Brain microvascular endothelial cell (primary cell): ENCODE results near the gene KCNK7.

ENCODE experiments used
- DNase-seq: peaks from one replicate; pipeline ENCODE4 v3.0.0-alpha.2; 2020
- H3K27ac ChIP-seq: fragments of 250-450 bp; sonication (Bioruptor Pico); 2 replicates; pipeline ENCODE4 v1.5.1; 2020; ENCODE audit warnings: mild to moderate bottlenecking, moderate library complexity
- H3K27me3 ChIP-seq: fragments of 250-450 bp; sonication (Bioruptor Pico); replicated peaks from 2 replicates; pipeline ENCODE4 v1.5.1; 2020; ENCODE audit warnings: mild to moderate bottlenecking
- H3K36me3 ChIP-seq: fragments of 250-450 bp; sonication (Bioruptor Pico); replicated peaks from 2 replicates; pipeline ENCODE4 v1.5.1; 2020; ENCODE audit warnings: mild to moderate bottlenecking
- H3K4me3 ChIP-seq: 2 replicates; pipeline ENCODE4 v1.5.1; 2011; ENCODE audit warnings: low read depth, mild to moderate bottlenecking, control low read depth, low read length, moderate library complexity
- CTCF ChIP-seq: IDR thresholded peaks from 2 replicates; pipeline ENCODE4 v1.5.1; 2011; ENCODE audit warnings: low read depth, mild to moderate bottlenecking, moderate library complexity, low read length, control low read depth, inconsistent platforms; ENCODE audit errors: missing control alignments
- in situ Hi-C: cut with HindIII; loops from 2 replicates; pipeline ENCODE4 v1.10.0; 2017; ENCODE audit warnings: low sequenced_read_pairs, low pct_ligation_motif_present

KCNK7 gene

DNA sequence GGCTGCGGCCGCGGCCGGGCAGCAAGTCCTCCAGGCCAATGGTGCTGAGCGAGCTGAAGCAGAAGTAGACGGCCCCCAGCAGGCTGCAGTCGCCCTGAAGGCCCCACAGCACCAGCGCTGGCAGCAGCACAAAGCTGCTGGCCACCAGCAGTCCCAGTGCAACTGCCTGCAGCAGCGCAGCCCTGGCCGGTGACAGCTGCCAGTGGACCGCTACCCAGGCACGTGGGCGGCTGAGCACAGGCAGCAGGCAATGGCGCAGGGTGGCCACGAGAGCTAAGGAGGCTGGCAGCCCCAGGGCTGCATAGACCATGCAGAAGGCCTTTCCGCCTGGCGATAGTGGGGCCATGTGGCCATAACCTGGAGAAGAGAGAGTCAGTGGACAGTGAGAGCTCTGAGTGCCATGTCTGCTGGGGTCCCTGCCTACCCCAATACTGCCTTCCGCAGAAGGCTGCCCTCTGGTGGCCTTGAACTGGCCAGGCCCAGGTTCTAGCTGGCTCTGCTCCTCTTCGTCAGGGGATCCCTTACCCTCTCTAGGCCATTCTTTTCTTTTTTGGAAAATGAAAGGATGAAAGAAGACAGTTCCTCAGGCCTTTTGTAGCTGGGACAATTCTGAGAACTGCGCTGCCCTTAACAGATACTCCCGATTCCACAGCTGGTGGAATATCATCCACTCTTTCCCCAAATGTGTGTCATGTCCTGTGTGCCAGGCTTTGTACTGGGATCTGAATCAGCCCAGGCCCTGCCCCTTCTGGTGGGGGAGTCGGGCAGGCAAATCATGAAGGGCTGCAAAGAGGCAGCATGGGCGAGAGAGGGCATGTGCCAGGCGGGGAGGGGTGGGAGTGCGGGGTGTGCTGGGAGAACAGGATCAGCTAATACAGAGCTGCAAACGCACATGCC, 1.8 kb downstream of the KCNK7 start:
- no peak for DNase-seq
- no peaks in the 10 kb centered on the region for H3K27me3 ChIP-seq
- in situ Hi-C loops, result no loop called here
- no peak overlapping the region for H3K27ac ChIP-seq
- TF ChIP-seq CTCF, result peak; percentile 85
- H3K4me3 ChIP-seq, result no peak overlapping the region
- peaks cover 24% of the 10 kb centered on the region for H3K36me3 ChIP-seq

- Histone ChIP-seq H3K27ac (no peak overlapping the region), H3K4me3 (no peak overlapping the region), H3K27me3 (no peaks in the 10 kb centered on the region), H3K36me3 (peaks cover 18% of the 10 kb centered on the region)
- in situ Hi-C loops, result no loop called here
- no peak for TF ChIP-seq CTCF
- DNase-seq, result no peak
These were observed 2.6 kb downstream of the KCNK7 start for GRCh38 chr11:65592858-65593517.

DNA sequence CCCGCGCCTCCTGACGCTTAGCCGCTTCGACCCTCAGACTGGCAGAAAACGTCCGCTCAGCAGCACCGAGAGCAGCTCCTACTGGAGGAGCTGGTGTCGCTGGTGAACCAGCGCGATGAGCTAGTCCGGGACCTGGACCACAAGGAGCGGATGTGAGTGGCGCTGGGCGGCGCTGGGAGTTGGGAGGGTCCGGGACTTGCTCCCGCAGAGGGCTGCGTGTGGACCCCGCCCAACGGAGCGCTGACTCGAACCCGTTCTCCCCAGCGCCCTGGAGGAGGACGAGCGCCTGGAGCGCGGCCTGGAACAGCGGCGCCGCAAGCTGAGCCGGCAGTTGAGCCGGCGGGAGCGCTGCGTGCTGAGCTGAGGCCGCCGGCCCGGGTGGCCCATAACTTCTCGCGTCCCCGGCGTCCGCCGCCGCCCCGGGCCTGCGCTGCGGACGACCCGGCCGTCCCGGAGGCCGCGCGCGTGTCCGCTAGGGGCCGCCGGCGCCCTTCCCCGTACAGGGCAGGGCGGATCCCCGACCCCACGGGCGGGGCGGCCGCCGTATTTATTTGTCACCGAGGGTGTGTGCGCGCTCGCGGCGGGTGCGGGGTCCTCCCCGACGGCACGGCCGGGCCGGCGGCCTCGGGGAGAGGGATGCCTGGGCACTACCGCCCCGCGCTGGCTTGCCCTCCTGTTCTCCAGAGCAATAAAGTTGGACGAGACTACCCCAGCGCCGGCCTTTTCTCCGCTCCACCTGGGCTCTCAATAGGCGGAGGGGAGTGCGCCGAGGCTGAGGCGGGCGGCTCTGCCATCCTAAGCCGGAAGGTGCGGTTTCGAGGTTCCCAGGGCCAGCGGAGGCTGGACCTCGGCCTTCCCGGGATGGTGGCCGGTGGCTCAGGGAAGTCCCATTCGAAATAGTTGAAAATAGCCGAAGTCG, 3.4 kb downstream of the KCNK7 start:
- Histone ChIP-seq H3K27me3 (no peaks in the 10 kb centered on the region), H3K36me3 (peaks cover 11% of the 10 kb centered on the region), H3K4me3 (peak overlapping the region; percentile 26), H3K27ac (no peak overlapping the region)
- in situ Hi-C loops, result no loop called here
- peak; percentile 22 for TF ChIP-seq CTCF
- no peak for DNase-seq

- no peak overlapping the region for H3K4me3 ChIP-seq
- H3K36me3 ChIP-seq, result peaks cover 22% of the 10 kb centered on the region
- in situ Hi-C loops, result no loop called here
- TF ChIP-seq CTCF, result no peak
- no peak for DNase-seq
- no peak overlapping the region for H3K27ac ChIP-seq
- no peaks in the 10 kb centered on the region for H3K27me3 ChIP-seq
These were observed 5.3 kb downstream of the KCNK7 start for GRCh38 chr11:65590240-65590738.

DNA sequence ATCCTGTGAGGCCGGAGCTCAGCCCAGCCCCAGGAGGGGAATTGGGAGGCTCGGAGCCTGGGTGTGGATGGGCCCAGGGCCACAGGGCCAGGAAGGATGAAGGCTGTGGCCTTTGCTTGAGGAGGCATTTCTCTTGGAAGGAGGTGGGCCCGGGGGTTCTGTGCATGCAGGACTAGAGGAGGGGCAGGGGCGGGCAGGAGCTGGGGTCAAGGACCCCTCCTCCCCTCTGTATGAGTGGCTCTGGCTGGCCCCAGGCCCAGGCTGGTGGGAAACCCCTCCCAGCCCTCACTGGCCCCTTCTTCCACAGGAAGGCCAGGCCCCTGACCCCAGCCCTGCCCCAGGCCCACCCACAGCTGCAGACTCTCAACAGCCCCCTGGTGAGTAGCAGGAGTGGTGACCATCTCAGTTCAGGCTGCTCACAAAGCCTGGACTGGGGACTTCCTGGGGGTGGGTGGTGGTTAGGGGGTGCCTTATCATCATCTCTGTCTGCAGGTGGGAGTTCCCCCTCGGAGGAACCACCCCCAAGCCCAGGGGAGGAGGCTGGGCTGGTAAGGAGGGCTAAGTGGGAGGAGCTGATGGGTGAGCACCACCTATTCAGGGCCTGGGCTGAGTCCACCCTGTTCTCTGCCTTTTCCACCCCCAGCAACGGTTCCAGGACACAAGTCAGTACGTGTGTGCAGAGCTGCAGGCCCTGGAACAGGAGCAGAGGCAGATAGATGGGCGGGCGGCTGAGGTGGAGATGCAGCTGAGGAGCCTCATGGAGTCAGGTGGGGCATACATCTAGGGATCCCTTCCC, 6.0 kb downstream of the KCNK7 start:
- in situ Hi-C loops, result no loop called here
- Histone ChIP-seq H3K4me3 (no peak overlapping the region), H3K36me3 (peaks cover 25% of the 10 kb centered on the region), H3K27me3 (no peaks in the 10 kb centered on the region), H3K27ac (no peak overlapping the region)
- no peak for DNase-seq
- no peak for TF ChIP-seq CTCF
